Raji (cell line): ENCODE results near the gene HHAT.

Experiments used
- POLR2A ChIP-seq: IDR thresholded peaks from 2 replicates; pipeline ENCODE4 v1.6.1; 2011; ENCODE audit warnings: low read depth, low read length, control low read depth; ENCODE audit not compliant: insufficient read depth

Gene HHAT

DNA sequence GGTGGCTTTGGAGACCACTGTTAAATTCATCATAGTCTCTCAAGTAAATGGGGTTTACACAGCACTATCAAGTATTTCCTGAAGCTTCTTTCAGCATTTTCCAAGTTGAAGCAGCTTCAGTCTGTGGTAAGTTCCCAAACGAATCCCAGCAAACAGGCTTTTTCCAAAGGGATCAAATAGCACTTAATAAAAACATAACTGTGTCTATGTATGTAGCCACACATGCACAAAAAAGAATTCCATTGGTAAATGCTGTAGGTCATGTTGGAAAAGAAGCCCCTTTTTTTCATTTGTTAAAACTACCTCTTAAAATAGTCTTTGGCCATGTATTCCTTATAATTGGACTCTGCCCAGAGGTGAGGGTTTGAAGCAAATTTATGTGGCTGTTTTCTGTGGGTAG is 69.8 kb downstream of the HHAT start:
- TF ChIP-seq POLR2A, result no peak

DNA sequence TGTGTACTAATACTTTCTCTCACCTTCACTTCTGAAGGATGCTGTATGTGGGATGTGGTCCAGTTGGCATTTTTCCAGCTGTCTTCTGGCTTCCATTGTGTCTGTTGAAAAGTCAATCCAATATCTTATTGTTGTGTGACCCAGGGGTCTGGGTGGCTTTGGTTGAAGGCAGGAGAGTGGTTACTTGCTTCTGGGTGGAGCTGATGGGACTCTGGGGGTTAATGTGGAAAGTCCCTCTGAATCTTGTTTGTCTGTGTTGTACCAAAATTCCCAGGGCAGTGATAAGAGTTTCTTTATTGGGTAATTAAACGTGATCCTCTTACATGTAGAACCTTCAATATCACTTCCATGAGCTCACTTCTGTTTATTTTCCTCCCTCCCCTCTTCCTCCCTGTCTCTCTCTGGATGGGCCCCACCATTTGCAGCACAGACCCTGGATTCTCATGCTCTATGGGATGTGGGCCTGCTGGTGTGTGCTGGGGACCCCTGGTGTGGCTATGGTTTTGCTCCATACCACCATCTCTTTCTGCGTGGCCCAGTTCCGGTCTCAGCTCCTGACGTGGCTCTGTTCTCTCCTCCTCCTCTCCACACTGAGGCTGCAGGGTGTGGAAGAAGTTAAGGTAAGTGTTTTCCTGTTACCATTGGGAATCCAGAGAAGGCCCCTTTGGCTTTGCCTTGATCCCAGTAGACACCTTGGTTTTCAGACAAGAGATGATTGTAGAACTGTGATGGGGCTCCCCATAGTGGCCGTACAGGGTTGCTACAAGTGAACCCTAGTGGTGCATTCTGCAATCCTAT is 71.5 kb downstream of the HHAT start:
- no peak for TF ChIP-seq POLR2A

DNA sequence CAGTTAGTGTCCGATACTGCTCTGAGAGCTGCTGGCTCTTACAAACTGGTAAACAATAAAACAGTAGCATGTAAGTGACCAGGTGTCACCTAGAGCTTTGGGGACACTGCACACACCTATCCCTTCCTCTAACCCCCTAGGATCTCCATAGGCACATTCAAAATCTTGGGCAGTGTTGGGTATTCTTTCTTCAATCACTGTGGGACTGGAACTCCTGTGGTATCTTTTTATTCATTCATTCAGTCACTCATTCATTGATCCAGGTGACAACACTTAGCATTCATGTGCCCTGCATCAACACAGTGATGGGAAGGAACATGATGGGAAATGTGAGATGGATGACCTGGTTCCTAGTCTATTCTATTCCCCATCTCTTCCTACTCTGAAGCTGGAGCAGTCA is 73.9 kb downstream of the HHAT start:
- no peak for TF ChIP-seq POLR2A

DNA sequence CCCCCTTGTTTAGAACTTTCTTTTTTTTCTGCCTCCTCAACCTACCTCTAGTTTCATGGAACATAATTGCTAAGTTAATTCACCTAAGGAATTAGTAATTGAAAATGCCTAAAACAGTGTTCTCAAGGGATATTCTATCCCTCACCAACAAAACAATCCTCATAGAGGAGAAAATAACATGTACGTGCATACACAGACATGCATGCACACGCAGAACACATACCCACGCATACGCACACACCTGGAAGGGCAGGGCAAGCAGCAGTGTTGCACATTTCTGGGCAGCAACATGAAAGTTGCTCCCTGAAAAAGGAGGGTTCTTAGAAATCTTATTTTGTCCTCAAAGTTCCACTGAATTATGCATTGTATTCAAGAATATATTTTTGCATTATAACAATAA is 76.6 kb downstream of the HHAT start:
- TF ChIP-seq POLR2A, result no peak

DNA sequence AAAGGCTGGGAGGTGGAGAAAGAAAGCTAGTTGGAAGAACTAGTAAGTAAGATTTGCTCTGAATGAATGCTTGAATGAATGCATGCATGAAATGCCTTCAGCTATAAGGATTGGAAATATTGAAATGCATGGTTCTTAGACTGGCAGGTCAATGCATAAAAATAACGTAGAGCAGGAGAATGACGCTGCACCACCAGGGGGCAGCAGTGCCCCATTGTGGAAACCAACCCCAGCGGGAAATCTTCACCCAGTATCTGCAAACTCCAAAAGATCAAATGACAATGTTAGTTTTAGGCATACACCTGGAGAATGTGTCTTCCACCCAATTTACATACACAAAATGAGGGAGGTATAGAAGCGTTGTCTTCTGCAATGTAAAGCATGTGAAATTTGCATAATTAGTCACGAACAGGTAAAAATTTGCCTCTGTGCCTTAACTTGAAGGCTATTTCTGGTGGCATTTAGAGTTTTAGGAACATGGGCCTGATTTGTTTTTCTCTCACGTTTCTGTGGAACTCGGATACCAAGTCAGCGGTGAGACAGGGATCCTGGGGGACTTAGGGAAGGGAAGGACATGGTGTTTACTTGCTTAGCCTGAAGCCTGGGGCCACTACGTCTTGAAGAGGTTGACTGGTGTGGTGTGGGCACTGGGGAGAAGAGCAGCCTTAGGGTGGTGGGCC is 78.6 kb downstream of the HHAT start:
- TF ChIP-seq POLR2A, result no peak

DNA sequence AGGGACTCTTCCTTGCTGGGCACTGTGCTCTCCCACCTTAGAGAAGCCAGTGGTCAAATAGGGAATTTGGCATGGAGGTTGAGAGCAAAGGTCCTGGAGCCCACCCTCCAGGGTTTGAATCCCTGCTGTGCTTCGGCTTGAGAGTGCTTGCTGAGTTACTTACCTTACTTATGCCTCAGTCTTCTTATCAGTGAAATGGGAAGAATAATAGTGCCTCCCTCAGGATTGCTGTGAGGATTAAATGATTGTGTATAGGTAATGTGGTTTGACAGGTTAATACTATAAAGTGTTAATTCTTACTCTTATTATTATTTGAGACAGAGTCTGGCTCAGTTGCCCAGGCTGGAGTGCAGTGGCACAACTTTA is 79.2 kb downstream of the HHAT start:
- no peak for TF ChIP-seq POLR2A

DNA sequence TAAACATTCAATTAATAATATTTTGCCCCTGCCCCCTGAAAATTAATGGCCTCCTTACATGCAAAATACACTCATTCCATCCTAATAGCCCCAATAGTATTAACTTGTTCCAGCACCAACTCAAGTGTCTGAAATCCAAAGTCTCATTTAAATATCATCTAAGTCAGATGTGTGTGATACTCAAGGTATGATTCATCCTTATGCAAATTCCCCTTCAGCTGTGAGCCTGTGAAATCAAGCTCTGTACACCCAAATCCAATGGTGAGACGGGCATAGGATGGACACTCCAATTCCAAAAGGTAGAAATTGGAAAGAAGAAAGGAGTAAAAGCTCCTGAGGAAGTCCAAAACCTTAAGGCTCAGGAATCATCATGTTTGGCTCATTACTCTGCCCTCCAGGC is 83.5 kb downstream of the HHAT start:
- TF ChIP-seq POLR2A, result no peak

DNA sequence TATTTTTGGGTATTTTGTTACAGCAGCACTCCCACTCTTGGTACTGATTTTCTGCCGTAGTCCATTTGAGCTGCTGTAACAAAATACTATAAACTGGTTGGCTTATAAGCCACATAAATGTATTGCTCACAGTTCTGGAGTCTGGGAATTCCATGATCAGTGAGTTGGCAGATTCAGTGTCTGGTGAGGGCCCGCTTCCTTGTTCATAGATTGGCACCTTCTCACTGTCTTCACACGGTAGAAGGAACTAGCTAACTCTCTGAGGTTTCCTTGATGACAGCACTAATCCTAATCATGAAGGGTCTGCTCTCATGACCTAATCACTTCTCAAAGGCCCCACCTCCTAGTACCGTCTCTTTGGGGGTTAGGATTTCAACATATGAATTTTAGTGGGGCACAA is 85.2 kb downstream of the HHAT start:
- TF ChIP-seq POLR2A, result no peak

DNA sequence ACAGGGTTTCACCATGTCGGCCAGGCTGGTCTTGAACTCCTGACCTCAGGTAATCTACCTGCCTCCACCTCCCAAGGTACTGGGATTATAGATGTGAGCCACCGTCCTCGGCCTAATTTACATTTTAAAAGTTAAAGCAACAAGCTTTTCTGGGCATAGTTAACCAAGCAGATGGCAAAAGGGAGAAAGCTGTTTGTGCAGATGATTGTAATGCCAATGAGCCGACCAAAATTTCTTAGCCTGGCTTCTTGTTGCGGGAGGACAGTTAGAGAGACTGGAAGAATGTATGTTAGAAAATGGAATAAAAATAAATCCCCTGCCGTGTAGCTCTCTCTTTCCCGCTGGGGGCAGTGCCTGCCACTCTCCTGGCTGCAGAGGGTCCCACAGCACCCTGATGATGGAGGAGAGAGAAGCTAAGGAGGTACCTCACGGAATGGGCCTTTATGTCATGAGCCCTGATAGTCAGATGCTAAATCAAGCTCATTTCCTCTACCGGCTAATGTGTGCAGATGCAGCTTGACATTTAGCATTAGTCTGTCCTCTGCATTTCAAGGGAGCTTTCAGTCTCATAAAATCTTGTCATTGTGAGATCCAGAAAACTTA is 87.2 kb downstream of the HHAT start:
- TF ChIP-seq POLR2A, result no peak

DNA sequence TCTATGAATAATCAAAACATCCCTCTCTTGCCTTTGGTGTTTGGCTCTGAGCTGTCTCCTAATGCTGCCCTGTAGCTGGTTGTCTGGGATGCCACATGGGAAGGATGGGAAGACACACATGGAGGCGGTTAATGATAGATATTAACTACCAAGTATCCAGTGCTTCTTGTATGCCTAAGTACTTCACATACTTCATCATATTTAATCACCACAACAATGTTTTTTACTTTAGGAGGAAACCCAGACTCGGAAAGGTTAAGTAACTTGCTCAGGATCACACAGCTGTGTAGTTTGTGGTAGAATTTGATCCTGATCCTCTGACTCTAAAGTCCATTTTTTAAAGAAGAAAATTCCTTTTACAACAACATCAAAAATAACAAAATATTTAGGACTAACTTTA is 88.0 kb downstream of the HHAT start:
- TF ChIP-seq POLR2A, result no peak

DNA sequence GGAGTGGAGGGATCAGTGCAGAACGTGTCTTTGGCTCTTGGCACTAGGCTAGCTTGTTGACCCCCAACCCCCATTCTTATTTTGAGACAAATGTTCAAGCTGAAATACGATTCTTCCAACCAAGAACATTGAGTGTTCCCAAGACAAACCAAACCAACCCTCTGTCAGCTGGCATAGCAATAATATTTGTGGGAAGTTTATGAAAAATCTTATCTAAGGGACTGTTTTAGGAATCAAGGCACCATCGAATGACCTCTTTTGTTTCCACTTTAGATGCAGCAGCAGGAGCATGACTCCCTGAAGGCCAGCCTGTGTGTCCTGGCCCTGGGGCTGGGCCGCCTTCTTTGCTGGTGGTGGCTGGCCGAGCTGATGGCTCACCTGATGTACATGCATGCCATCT is 89.2 kb downstream of the HHAT start:
- no peak for TF ChIP-seq POLR2A

DNA sequence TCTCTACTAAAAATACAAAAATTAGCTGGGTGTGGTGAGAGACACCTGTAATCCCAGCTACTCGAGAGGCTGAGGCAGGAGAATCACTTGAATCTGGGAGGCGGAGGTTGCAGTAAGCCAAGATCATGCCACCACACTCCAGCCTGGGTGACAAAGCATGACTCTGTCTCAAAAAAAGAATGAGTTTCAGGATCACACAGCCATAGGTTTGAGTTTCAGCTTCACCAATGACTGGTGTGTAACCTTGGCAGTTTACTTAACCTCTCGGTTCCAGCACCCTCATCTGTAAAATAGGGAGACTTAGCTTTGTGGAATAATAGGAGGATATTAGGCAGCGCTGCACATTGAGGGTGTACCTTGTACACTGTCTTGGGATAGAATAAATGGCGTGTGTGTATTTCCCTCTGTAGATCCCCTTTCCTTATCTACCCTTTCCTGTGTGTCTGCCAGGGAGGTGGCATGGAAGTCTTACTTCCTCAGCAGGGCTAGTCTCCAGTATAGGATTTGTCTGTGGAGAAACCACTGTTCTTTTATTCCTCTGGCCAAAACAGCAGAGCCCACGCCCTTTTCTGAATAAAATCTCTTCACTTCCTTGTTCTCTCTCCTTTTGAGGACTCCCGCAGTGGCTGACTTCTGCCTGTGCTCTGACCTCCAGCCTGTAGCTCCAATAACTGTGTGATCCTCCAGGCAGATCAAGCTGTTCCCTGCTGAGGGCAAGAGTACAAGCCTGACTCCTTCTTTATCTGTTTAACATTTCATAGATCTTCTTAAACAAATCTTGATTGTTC is 90.4 kb downstream of the HHAT start:
- TF ChIP-seq POLR2A, result no peak

DNA sequence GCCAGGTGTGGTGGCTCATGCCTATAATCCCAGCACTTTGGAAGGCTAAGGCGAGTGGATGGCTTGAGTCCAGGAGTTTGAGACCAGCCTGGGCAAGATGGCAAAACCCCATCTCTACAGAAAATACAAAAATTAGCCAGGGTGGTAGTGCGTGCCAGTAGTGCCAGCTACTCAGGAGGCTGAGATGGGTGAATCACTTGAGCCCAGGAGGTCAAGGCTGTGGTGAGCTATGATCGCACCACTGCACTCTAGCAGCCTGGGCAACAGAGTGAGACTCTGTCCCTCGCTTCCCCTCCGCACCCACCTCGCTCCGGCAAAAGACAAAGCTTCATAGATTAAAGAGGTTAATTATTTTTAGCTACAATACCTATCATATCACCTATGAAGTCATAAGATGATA is 100.0 kb downstream of the HHAT start:
- TF ChIP-seq POLR2A, result no peak

DNA sequence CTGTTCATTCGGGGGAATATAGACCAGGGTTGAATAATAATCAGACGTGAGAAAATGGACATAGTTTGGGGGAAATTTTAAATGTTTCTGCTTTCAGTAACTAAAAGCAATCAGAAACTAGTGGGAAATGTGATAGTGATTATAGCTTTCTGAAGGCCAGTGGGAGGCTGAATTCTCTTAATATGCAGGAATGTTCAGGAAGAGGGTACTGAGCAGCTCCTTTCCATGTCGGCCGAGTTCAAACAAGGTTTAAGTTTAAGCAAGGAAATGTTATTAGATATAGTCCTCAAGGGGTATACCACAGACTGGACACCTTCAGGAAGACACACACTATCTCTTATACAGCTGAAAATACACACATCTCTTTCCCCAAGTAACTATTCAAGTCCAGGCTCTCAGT is 105.5 kb downstream of the HHAT start:
- TF ChIP-seq POLR2A, result no peak

DNA sequence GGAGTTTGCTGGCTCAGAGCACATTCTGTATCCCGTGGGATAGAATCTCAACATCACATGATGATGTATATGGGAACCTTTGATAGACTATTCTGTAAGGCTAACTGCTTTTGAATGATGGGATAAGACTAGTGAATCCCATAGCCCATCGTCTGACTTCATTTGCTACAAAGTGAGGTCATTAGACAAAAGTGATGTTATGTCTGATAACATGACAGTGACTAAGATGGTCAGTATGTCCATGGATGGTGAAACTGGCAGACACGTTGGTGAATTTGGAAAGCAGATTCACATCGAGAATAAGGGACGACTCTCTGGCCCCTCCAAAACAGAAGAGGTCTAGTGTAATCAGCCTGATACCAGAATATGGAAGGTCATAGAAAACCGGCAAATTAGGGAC is 108.4 kb downstream of the HHAT start:
- TF ChIP-seq POLR2A, result no peak

DNA sequence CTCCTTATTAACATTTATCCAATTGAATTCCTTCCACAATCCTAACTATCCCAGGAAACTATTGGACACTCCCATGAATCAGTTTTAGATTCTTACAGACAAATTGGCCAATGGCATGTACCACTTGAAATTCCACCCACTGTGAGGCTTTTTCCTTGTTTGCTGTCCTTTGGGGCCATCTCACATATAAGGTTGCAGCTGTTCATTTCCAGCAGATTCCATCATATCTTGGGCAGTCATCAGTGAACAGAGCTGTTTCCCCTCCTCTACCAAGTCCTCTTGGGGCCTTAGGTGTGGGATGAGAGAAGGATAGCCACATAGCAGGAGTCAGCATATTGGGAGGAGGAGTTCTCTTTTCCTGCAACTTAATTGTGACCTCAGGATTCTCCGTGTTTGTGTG is 109.1 kb downstream of the HHAT start:
- no peak for TF ChIP-seq POLR2A
